Kidney glomerular epithelial cell (primary cell): ENCODE data around the gene MATN4.

Experiments used
- DNase-seq: peaks from one replicate; lab custom pipeline; 2025; lab: John Stamatoyannopoulos, UW

MATN4 gene

DNA sequence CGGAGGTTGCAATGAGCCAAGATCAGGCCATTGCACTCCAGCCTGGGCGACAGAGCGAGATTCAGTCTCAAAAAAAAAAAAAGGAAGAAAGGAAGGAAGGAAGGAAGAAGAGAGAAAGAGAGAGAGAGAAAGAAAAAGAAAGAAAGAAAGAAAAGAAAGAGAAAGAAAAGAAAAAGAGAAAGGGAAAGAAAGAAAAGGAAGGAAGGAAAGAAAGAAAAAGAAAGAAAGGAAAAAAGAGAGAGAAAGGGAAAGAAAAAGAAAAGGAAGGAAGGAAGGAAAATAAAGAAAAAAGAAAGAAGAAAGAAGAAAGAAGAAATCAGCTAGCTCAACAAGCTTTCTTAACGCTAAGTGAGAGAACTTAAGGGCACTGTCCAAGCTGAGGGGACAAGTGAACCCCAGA lies 7.6 kb upstream of the MATN4 start:
- no peak for DNase-seq

- no peak for DNase-seq
Observed at GRCh38 chr20:45313943-45314342, 5.8 kb upstream of the MATN4 start.

- DNase-seq: no peak
Observed at GRCh38 chr20:45313065-45313695, 5.1 kb upstream of the MATN4 start.

GRCh38 chr20:45312241-45312640 lies 4.1 kb upstream of the MATN4 start:
- DNase-seq: no peak

DNA sequence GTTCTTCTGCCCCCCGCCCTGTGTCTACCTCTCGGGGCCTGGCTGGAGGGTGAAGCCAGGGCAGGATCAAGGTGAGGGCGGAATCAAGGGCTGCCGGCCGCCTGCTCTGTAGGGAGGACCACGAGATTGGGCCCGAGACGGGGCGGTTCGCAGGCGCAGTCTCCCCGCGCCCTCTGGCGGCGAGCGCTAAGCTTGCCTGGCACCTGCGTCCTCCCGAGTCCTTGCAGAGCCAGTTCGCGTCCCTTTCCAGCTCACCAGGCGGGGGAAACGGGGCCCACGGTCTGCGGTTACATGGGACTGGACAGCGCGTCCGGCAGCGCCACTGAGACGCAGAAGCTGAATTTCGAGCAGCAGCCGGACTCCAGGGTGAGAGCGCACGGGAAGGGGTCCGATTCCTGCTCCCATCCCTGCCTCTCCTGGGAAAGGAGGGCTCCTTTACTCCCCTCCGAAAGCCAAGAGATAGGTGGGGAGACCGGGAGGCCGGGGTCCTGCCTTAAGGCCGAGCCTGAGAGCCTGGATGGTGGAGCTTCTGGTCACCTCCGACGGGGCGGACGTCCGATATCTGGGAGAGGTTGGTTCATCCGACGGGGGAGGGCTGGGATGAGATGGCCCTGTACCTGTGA lies 3.6 kb upstream of the MATN4 start:
- no peak for DNase-seq

- no peak for DNase-seq
Observed at GRCh38 chr20:45309075-45309474, 976 bp upstream of the MATN4 start.

DNA sequence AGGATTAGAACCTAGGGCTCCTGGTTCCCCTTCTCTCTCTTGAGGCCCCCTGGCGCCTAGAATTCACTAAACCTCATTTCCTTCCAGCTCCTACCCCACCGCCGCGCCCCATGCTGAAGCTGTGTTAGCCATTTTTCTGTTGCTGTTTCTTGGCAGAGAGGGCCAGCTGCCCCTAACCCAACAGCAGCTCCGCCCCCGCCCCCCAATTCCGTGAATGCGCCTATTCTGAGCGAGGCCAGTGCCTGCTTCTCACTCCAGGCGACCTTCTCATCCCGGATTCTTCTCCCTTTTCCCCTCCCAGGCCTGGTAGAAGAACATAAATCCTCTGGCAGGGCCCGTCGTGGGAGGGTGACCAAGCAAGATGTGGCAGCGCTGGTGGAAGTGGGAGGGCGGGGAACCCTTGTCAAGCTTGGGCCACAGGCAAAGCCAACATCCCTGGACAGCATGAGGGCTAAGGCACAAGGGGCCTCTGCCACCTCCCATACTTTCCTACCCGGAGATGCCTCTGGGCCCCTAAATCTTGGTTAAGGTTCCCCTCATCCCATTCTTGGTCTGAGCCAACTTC lies 941 bp downstream of the MATN4 start:
- DNase-seq: no peak

DNA sequence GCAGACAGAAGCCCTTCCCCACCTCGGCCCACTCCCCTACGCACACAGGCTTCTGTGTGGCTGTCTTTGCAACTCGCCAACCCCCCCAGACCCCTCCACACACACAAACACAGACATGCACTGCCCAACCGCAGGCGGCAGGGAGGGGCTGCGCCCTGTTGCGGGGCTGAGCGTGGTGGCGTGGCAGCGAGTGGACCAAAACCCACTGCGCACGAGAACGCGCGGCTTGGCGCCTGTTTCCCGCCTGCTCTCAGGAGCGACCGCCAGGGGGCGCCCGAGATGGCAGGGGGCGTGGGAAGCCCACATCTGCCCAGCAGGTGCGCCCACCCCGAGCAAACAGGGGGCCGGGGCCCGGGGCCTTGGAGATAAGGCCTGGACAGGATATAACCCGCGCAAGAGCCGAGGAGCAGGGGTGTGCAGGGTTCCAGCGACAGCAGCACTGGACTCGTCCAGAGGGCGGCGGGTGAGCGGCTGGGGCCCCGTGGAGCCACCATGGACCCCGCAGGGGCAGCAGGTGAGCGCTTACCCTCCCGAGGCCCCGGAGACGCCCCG lies 1.6 kb downstream of the MATN4 start, which contains the start of gene RBPJL:
Gene RBPJL, plus strand, starts transcription at position 410 of the 552 bp plus-strand sequence. Its CDS starts 83 bp downstream, at position 493.
- no peak for DNase-seq

DNA sequence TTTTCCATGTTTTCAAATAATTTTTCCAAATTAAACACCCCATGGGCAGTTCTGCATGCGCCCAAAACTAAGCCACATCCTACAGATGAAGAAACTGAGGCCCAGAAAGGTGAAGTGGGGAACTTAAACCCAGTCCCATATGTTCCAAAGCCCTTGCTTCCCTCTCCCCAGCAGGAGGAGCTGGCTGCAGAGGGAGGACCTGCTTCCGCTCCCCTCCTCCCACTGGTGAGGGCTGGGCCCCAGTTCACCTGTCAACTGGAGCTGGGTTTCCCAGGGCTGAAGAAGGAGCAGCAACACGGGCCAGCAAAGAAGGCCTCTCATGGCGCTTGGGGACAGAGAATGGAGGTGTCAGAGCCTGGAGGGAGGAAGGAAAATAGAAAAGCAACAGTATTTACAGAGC lies 2.8 kb downstream of the MATN4 start:
- DNase-seq: no peak

- DNase-seq: no peak
Observed at GRCh38 chr20:45304464-45304999, 3.6 kb downstream of the MATN4 start.

- DNase-seq: no peak
Observed at GRCh38 chr20:45303586-45304463, 4.3 kb downstream of the MATN4 start.

GRCh38 chr20:45301824-45302271 lies 6.3 kb downstream of the MATN4 start:
- DNase-seq: no peak

GRCh38 chr20:45300961-45301360 lies 7.1 kb downstream of the MATN4 start:
- DNase-seq: no peak

DNA sequence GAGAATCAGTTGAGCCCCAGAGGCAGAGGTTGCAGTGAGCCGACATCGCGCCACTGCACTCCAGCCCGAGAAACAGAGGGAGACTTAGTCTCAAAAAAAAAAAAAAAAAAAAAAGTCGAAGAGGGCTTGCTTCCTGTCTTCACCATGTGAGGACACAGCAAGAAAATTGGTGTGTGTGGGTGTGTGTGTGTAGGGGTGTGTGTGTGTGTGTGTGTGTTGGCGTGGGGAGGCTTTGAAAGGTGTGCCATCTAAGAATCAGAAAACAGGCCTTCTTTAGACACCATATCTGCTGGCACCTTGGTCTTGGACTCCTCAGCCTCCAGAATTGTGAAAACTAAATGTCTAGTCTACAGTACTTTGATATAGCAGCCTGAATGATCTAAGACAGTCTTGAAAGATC lies 8.3 kb downstream of the MATN4 start:
- DNase-seq: no peak

- no peak for DNase-seq
Observed at GRCh38 chr20:45297786-45298497, 10.2 kb downstream of the MATN4 start.

DNA sequence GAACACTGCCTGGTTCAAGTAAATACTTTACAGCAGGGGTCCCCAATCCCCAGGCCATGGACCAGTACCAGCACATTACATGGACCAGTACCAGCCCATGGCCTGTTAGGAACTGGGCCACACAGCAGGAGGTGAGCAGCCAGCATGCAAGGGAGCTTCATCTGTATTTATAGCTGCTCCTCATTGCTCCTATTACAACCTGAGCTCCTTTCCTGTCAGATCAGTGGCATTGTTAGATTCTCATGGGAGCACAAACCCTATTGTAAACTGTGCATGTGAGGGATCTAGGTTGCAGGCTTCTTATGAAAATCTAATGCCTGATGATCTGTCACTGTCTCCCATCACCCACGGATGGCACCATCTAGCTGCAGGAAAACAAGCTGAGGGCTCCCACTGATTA lies 13.4 kb downstream of the MATN4 start:
- no peak for DNase-seq

DNA sequence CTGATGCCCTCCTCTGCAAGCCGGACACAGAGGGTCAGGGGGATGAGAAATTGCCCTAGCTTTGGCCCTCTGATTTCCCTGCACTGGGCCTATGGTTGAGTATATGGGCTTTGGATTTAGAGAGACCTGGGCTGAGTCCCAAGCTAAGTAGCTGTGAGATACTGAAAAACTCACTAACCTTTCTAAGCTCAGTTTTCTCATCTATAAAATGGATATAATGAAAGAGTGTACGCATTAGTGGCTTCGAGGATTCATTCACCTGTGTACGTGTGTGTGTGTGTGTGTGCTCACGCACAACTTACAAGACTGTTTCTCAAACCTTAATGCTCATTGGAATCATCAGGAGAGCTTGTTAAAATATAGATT lies 14.1 kb downstream of the MATN4 start:
- no peak for DNase-seq

DNA sequence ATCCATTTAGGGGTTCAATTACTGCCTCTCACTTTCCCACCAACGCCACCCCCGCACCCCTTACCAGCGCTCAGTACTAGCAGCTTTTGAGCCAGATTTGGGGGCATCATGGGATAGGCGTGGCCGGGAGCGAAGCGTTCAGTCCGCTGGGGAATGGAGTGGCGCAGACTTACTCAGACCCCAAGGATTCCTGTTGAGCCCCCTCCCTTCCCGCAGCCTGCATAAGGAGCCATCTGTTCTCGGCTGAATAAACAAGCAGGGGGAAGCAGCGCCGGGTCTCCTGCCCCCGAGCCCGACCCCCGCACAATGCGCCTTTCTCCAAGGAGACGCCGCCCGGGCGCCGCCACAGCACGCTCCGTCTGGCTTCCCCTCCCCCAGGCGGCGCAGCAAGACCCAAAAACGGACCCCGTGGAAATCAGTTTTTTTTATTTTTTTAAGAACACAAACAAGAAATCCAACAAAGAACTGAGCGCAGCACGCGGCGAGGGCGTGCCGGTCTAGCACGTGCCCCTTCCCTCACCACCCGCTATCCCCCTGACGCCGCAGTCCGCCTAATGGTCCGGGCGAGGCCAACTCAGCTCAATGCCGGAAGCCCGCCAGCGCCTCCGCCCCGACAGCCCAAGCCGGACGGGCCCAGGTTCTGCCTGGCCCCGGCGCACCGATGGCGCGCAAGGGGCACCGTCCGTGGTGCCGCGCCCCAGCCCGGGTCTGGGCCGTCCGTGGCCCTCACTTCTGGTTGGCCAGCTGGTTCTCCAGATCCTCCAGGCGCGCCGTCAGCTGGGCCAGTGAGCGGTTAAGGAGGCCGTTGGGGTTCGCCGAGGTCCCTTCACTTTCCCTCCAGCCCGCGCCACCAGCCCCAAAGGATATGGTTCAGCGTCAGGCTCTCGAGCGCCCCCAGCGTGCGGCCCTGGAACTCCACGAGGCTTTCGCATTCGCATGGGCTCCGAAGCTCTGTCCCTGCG lies 14.8 kb downstream of the MATN4 start:
- peak; percentile 65 for DNase-seq

DNA sequence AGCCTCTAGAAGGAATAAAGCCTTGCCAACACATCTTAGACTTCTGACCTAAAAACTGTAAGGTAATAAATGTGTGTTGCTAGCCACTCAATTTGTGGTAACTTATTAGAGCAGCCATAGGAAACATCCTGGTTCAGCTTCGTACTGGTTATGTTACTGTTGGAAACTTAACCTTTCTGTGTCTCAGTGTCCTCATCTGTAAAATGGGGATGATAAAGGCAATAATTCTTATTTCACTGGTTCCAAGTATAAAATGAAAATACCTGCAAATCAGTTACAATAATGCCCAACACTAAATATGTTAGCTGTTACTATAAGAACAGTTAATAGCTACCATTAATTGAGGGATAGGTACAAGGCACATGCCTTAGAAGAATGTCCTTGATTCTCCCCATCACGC lies 15.8 kb downstream of the MATN4 start:
- DNase-seq: no peak

DNA sequence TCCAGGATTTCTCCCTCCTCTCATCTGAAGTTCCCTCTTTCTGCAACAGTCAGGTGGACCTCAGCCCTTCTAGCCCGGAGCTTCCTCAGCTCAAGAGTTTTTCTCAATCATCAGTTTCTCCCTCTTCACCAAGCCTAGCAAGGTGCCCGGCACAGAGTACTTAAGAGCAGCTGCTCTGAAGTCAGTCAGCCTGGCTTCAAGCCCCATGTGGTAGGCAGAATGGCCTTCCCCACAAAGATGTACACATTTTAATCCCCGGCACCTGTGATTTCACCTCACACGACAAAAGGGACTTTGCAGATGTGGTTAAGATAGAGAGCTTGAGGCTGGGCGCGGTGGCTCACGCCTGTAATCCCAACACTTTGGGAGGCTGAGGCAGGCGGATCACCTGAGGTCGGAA lies 16.6 kb downstream of the MATN4 start:
- DNase-seq: no peak
